ENCODE measurements around the gene HSF4.

HSF4 gene

DNA sequence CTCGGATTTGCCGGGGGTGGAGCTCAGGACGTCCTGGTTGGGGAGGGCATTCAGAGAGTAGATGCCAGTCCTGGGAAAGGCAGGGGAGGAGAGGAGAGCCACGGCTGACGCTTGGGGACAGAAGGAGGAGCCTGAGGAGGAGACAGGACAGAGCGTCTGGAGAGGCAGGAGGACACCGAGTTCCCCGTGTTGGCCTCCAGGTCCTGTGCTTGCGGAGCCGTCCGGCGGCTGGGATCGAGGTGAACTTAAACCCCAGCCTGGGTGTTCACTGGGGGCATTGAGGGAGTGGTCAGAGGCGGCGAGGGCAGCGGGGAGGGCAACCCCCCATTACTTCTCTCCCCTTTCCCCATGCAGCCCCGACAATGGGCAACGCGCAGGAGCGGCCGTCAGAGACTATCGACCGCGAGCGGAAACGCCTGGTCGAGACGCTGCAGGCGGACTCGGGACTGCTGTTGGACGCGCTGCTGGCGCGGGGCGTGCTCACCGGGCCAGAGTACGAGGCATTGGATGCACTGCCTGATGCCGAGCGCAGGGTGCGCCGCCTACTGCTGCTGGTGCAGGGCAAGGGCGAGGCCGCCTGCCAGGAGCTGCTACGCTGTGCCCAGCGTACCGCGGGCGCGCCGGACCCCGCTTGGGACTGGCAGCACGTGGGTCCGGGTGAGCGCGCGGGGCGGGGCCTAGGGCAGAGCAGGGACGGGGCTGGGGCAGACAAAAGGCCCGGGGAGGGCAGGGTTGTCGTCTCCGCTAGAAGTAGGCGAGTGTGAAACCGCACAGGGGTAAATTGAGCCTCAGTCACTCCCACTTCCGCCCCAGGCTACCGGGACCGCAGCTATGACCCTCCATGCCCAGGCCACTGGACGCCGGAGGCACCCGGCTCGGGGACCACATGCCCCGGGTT, 9.5 kb downstream of the HSF4 start (continued):
- TF ChIP-seq ZNF610 (tag by site-specific recombination; IDR thresholded peaks at IDR 0.05; ENCODE audit: borderline replicate concordance) (no peak), RBAK (tag by site-specific recombination; IDR thresholded peaks at IDR 0.05) (no peak), ZNF202 (tag by site-specific recombination; IDR thresholded peaks at IDR 0.05; ENCODE audit: borderline replicate concordance) (no peak), ZNF530 (tag by site-specific recombination; IDR thresholded peaks at IDR 0.05; ENCODE audit: low read depth) (no peak), ZNF768 (tag by site-specific recombination; IDR thresholded peaks at IDR 0.05) (no peak), ZIC2 (tag by site-specific recombination; IDR thresholded peaks at IDR 0.05) (peak; percentile 84), ZNF133 (tag by site-specific recombination; IDR thresholded peaks at IDR 0.05) (no peak), KLF9 (tag by site-specific recombination; IDR thresholded peaks at IDR 0.05; ENCODE audit: low read depth) (peak; percentile 34; the same call in 1 of the 2 replicates), KLF16 (tag by site-specific recombination; IDR thresholded peaks at IDR 0.05) (peak; percentile 60), ZNF391 (tag by site-specific recombination; IDR thresholded peaks at IDR 0.05; ENCODE audit: borderline replicate concordance, low read depth) (no peak; the same call in 1 of the 2 replicates), ZNF423 (tag by site-specific recombination; IDR thresholded peaks at IDR 0.05) (no peak), FEZF1 (tag by site-specific recombination; IDR thresholded peaks at IDR 0.05) (no peak), ZNF777 (tag by site-specific recombination; IDR thresholded peaks at IDR 0.05; ENCODE audit: borderline replicate concordance) (no peak; the same call in 1 of the 2 replicates), MYNN (tag by site-specific recombination; IDR thresholded peaks at IDR 0.05; ENCODE audit: borderline replicate concordance) (no peak), ZNF707 (tag by site-specific recombination; IDR thresholded peaks at IDR 0.05) (no peak), ZFP41 (tag by site-specific recombination; IDR thresholded peaks at IDR 0.05; ENCODE audit: borderline replicate concordance) (no peak), SETDB1 (IDR thresholded peaks at IDR 0.05; ENCODE audit: insufficient read length, low read length) (no peak), ZNF302 (tag by site-specific recombination; IDR thresholded peaks at IDR 0.05; ENCODE audit: low read depth) (no peak), ZNF174 (tag by site-specific recombination; IDR thresholded peaks at IDR 0.05) (no peak), ZNF624 (tag by site-specific recombination; IDR thresholded peaks at IDR 0.05) (no peak), MEIS1 (CRISPR knock-in tag; IDR thresholded peaks at IDR 0.05; ENCODE audit: borderline replicate concordance) (no peak), ZNF16 (tag by site-specific recombination; IDR thresholded peaks at IDR 0.05; ENCODE audit: low read depth) (no peak), ZNF548 (tag by site-specific recombination; IDR thresholded peaks at IDR 0.05) (no peak), ZNF776 (tag by site-specific recombination; IDR thresholded peaks at IDR 0.05; ENCODE audit: borderline replicate concordance) (no peak), ZNF654 (tag by site-specific recombination; IDR thresholded peaks at IDR 0.05; ENCODE audit: low read depth) (no peak)
- TF ChIP-seq, protein P1, sequence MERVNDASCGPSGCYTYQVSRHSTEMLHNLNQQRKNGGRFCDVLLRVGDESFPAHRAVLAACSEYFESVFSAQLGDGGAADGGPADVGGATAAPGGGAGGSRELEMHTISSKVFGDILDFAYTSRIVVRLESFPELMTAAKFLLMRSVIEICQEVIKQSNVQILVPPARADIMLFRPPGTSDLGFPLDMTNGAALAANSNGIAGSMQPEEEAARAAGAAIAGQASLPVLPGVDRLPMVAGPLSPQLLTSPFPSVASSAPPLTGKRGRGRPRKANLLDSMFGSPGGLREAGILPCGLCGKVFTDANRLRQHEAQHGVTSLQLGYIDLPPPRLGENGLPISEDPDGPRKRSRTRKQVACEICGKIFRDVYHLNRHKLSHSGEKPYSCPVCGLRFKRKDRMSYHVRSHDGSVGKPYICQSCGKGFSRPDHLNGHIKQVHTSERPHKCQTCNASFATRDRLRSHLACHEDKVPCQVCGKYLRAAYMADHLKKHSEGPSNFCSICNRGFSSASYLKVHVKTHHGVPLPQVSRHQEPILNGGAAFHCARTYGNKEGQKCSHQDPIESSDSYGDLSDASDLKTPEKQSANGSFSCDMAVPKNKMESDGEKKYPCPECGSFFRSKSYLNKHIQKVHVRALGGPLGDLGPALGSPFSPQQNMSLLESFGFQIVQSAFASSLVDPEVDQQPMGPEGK (tag by site-specific recombination; IDR thresholded peaks at IDR 0.05), result peak; percentile 77; the same call in 1 of the 2 replicates
- TF ChIP-seq, protein P2, sequence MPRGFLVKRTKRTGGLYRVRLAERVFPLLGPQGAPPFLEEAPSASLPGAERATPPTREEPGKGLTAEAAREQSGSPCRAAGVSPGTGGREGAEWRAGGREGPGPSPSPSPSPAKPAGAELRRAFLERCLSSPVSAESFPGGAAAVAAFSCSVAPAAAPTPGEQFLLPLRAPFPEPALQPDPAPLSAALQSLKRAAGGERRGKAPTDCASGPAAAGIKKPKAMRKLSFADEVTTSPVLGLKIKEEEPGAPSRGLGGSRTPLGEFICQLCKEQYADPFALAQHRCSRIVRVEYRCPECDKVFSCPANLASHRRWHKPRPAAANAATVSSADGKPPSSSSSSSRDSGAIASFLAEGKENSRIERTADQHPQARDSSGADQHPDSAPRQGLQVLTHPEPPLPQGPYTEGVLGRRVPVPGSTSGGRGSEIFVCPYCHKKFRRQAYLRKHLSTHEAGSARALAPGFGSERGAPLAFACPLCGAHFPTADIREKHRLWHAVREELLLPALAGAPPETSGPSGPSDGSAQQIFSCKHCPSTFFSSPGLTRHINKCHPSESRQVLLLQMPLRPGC (tag by site-specific recombination; IDR thresholded peaks at IDR 0.05), result no peak
- TF ChIP-seq, protein P3, sequence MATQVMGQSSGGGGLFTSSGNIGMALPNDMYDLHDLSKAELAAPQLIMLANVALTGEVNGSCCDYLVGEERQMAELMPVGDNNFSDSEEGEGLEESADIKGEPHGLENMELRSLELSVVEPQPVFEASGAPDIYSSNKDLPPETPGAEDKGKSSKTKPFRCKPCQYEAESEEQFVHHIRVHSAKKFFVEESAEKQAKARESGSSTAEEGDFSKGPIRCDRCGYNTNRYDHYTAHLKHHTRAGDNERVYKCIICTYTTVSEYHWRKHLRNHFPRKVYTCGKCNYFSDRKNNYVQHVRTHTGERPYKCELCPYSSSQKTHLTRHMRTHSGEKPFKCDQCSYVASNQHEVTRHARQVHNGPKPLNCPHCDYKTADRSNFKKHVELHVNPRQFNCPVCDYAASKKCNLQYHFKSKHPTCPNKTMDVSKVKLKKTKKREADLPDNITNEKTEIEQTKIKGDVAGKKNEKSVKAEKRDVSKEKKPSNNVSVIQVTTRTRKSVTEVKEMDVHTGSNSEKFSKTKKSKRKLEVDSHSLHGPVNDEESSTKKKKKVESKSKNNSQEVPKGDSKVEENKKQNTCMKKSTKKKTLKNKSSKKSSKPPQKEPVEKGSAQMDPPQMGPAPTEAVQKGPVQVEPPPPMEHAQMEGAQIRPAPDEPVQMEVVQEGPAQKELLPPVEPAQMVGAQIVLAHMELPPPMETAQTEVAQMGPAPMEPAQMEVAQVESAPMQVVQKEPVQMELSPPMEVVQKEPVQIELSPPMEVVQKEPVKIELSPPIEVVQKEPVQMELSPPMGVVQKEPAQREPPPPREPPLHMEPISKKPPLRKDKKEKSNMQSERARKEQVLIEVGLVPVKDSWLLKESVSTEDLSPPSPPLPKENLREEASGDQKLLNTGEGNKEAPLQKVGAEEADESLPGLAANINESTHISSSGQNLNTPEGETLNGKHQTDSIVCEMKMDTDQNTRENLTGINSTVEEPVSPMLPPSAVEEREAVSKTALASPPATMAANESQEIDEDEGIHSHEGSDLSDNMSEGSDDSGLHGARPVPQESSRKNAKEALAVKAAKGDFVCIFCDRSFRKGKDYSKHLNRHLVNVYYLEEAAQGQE (tag by site-specific recombination; IDR thresholded peaks at IDR 0.05), result no peak
- TF ChIP-seq, protein P4, sequence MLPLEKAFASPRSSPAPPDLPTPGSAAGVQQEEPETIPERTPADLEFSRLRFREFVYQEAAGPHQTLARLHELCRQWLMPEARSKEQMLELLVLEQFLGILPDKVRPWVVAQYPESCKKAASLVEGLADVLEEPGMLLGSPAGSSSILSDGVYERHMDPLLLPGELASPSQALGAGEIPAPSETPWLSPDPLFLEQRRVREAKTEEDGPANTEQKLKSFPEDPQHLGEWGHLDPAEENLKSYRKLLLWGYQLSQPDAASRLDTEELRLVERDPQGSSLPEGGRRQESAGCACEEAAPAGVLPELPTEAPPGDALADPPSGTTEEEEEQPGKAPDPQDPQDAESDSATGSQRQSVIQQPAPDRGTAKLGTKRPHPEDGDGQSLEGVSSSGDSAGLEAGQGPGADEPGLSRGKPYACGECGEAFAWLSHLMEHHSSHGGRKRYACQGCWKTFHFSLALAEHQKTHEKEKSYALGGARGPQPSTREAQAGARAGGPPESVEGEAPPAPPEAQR (tag by site-specific recombination; IDR thresholded peaks at IDR 0.05), result no peak
- TF ChIP-seq, protein P5, sequence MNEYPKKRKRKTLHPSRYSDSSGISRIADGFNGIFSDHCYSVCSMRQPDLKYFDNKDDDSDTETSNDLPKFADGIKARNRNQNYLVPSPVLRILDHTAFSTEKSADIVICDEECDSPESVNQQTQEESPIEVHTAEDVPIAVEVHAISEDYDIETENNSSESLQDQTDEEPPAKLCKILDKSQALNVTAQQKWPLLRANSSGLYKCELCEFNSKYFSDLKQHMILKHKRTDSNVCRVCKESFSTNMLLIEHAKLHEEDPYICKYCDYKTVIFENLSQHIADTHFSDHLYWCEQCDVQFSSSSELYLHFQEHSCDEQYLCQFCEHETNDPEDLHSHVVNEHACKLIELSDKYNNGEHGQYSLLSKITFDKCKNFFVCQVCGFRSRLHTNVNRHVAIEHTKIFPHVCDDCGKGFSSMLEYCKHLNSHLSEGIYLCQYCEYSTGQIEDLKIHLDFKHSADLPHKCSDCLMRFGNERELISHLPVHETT (tag by site-specific recombination; IDR thresholded peaks at IDR 0.05), result no peak
